CMK (cell line): ENCODE measurements around the gene MRPL18.
"Not testable (repeated sequence)": the region's sequence is repeated elsewhere in the genome, so short reads cannot be mapped to it uniquely, and the experiment has no call there.

Source experiments
- DNase-seq: peaks from one replicate; pipeline ENCODE4 v3.0.0-alpha.2; 2010; ENCODE audit warnings: low read depth

MRPL18 gene

GRCh38 chr6:159790149-159790955 is at the start of gene MRPL18:
MRPL18 (plus strand) TSS chr6:159790467; CDS start chr6:159790588, 121 bp downstream.
- DNase-seq: peak; percentile 89

GRCh38 chr6:159742165-159742564 is 48.1 kb upstream of the MRPL18 start:
- DNase-seq: no peak

GRCh38 chr6:159745081-159745480 is 45.2 kb upstream of the MRPL18 start:
- DNase-seq: no peak

GRCh38 chr6:159746759-159747158 is 43.5 kb upstream of the MRPL18 start:
- DNase-seq: no peak

- DNase-seq: not testable (repeated sequence)
Observed at GRCh38 chr6:159748127-159748526, 42.1 kb upstream of the MRPL18 start.

- no peak for DNase-seq
Observed at GRCh38 chr6:159751448-159751847, 38.8 kb upstream of the MRPL18 start.

GRCh38 chr6:159753081-159753872 is 37.0 kb upstream of the MRPL18 start:
- no peak for DNase-seq

- no peak for DNase-seq
Observed at GRCh38 chr6:159754401-159754800, 35.9 kb upstream of the MRPL18 start.

GRCh38 chr6:159754959-159755914 is 35.0 kb upstream of the MRPL18 start:
- no peak for DNase-seq

- DNase-seq: no peak
Observed at GRCh38 chr6:159756508-159756907, 33.8 kb upstream of the MRPL18 start.

GRCh38 chr6:159758031-159759001 is 32.0 kb upstream of the MRPL18 start:
- DNase-seq: no peak

GRCh38 chr6:159759645-159760044 is 30.6 kb upstream of the MRPL18 start:
- DNase-seq: no peak

GRCh38 chr6:159760602-159761057 is 29.6 kb upstream of the MRPL18 start:
- no peak for DNase-seq

GRCh38 chr6:159761129-159761872 is 29.0 kb upstream of the MRPL18 start:
- no peak for DNase-seq

- peak; percentile 84 for DNase-seq
Observed at GRCh38 chr6:159761873-159762680, 28.2 kb upstream of the MRPL18 start, which contains the start of gene ACAT2. ACAT2 (plus strand) TSS chr6:159762045; CDS start chr6:159762088, 43 bp downstream.

- DNase-seq: no peak
Observed at GRCh38 chr6:159762681-159763293, 27.5 kb upstream of the MRPL18 start.

- no peak for DNase-seq
Observed at GRCh38 chr6:159766906-159767305, 23.4 kb upstream of the MRPL18 start.

- no peak for DNase-seq
Observed at GRCh38 chr6:159769470-159769869, 20.8 kb upstream of the MRPL18 start.

- no peak for DNase-seq
Observed at GRCh38 chr6:159772196-159772595, 18.1 kb upstream of the MRPL18 start.
